Endothelial cell (in vitro differentiated cells): ENCODE results near the gene PRPF4. TPM values are rescaled to one million over a fixed set of nuclear protein-coding genes. Genes with fewer than 3 reads are reported as not detected.
"Not testable (repeated sequence)": the region's sequence is repeated elsewhere in the genome, so short reads cannot be mapped to it uniquely, and the experiment has no call there.

Experiments
- DNase-seq: peaks from one replicate; pipeline ENCODE4 v3.0.0; 2021; ENCODE audit warnings: low spot score
- H3K27ac Mint-ChIP-seq: one replicate; pipeline ENCODE4 v1.8.0; 2021; ENCODE audit warnings: mixed read lengths, inconsistent platforms; ENCODE audit not compliant: unreplicated experiment
- H3K27me3 Mint-ChIP-seq: one replicate; pipeline ENCODE4 v1.8.0; 2021; ENCODE audit warnings: mild to moderate bottlenecking, moderate library complexity, mixed read lengths, inconsistent platforms; ENCODE audit not compliant: unreplicated experiment
- H3K36me3 Mint-ChIP-seq: one replicate; pipeline ENCODE4 v1.8.0; 2021; ENCODE audit warnings: mild to moderate bottlenecking, low read depth, mixed read lengths, inconsistent platforms; ENCODE audit not compliant: unreplicated experiment
- H3K4me1 Mint-ChIP-seq: one replicate; pipeline ENCODE4 v1.8.0; 2021; ENCODE audit warnings: mild to moderate bottlenecking, mixed read lengths, inconsistent platforms; ENCODE audit not compliant: unreplicated experiment
- H3K4me3 Mint-ChIP-seq: one replicate; pipeline ENCODE4 v1.8.0; 2021; ENCODE audit warnings: mild to moderate bottlenecking, mixed read lengths, inconsistent platforms; ENCODE audit not compliant: unreplicated experiment
- H3K9me3 Mint-ChIP-seq: one replicate; pipeline ENCODE4 v1.8.0; 2021; ENCODE audit warnings: mixed read lengths, inconsistent platforms; ENCODE audit not compliant: unreplicated experiment
- long read RNA-seq: library from polyadenylated mRNA; unstranded; transcript quantifications from one replicate; pipeline ENCODE4 v2.0.0, GENCODE V29; 2020; ENCODE audit not compliant: unreplicated experiment
- total RNA-seq: library from RNA; stranded (reverse); fragmentation: NEBNext Ultra II Directional; extraction: Animal tissue kit (Norgen Biotek cat#: 25700); gene quantifications from one replicate; pipeline ENCODE4 v1.2.1, GENCODE V29; 2021; ENCODE audit not compliant: unreplicated experiment
- TF ChIP-seq, protein P1 (sequence below): fragments of 200-600 bp; sonication (generic); IDR thresholded peaks from one replicate; pipeline ENCODE4 v1.5.0; 2021; ENCODE audit warnings: antibody characterized with exemption; ENCODE audit not compliant: unreplicated experiment

Gene PRPF4
- total RNA-seq: 20.5 TPM
- long read RNA-seq, transcript PRPF4-202 (14 exons, 3,212 nt): major isoform, 15 of 28 reads
- long read RNA-seq, partial matches to known transcripts: 4 of 28 reads
- long read RNA-seq, other reads (novel, unspliced or antisense): 5 of 28 reads

DNA sequence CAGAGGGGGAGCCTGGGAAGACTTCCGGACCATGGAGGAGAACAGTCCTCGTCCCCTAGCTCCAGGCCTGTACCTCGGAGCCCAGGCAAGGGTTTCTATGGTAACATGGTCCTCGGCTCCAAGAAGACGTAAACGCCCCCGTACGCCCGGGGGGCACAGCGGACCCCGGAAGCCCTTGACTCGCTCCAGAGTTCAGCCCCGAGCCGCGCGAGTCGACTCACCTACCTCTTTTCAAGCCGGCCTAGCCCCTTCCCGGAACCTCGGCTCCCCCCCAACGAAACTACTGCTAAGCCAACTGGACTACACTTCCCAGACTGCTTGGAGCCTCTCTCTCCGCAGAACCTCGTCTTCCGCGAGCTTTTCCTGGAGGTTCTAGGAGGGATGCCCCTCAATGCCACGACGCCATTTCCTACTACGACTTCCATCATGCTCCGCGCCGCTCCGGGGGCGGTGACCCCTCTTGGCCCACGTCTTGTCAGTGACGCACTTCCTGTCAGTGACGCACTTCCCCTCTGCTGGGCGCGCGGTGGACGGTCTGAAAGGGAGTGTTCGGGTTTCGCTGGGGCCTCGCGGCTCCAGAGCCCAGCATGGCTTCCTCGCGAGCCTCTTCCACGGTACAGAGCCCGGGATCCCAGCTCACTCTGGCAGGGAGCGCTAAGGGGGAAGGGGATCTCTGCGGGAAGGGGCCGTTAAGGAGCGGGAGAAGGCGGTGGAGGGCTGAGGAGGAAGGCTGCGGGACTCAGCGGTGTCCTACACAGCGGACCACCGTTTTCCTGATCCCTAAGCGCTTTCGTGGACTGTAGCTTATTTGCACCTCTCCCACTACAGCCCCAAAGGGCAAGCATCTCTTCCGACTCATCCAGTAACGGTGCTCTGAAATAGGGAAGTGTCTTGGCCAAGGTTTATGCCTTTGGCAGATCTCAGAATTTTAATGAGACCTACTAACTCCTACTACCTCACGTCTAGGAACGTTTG is at the start of gene PRPF4, which contains the start of gene CDC26:
PRPF4 (plus strand) TSS at position 502 of the 975 bp plus-strand sequence; CDS start at position 588, 86 bp downstream.
CDC26 (minus strand) TSS at position 416 of the 975 bp plus-strand sequence. CDS start 3,065 bp downstream, outside the sequence.
- H3K36me3 Mint-ChIP-seq: peaks cover 26% of the 10 kb centered on the region
- TF ChIP-seq, protein P1, sequence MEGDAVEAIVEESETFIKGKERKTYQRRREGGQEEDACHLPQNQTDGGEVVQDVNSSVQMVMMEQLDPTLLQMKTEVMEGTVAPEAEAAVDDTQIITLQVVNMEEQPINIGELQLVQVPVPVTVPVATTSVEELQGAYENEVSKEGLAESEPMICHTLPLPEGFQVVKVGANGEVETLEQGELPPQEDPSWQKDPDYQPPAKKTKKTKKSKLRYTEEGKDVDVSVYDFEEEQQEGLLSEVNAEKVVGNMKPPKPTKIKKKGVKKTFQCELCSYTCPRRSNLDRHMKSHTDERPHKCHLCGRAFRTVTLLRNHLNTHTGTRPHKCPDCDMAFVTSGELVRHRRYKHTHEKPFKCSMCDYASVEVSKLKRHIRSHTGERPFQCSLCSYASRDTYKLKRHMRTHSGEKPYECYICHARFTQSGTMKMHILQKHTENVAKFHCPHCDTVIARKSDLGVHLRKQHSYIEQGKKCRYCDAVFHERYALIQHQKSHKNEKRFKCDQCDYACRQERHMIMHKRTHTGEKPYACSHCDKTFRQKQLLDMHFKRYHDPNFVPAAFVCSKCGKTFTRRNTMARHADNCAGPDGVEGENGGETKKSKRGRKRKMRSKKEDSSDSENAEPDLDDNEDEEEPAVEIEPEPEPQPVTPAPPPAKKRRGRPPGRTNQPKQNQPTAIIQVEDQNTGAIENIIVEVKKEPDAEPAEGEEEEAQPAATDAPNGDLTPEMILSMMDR: no peak
- no peaks in the 10 kb centered on the region for H3K9me3 Mint-ChIP-seq
- DNase-seq: peak; percentile 94
- H3K4me3 Mint-ChIP-seq: no peak within 1 kb of the TSS
- no peaks in the 10 kb centered on the region for H3K4me1 Mint-ChIP-seq
- no peaks in the 10 kb centered on the region for H3K27me3 Mint-ChIP-seq
- no peak within 1 kb of the TSS for H3K27ac Mint-ChIP-seq

- Mint-ChIP-seq H3K36me3 (no peaks in the 10 kb centered on the region), H3K27me3 (no peaks in the 10 kb centered on the region), H3K4me3 (no peak overlapping the region), H3K27ac (no peak overlapping the region), H3K4me1 (peaks cover 20% of the 10 kb centered on the region), H3K9me3 (no peaks in the 10 kb centered on the region)
- TF ChIP-seq, protein P1: no peak
- no peak for DNase-seq
Measured at GRCh38 chr9:113227436-113227835, 48.0 kb upstream of the PRPF4 start.

DNA sequence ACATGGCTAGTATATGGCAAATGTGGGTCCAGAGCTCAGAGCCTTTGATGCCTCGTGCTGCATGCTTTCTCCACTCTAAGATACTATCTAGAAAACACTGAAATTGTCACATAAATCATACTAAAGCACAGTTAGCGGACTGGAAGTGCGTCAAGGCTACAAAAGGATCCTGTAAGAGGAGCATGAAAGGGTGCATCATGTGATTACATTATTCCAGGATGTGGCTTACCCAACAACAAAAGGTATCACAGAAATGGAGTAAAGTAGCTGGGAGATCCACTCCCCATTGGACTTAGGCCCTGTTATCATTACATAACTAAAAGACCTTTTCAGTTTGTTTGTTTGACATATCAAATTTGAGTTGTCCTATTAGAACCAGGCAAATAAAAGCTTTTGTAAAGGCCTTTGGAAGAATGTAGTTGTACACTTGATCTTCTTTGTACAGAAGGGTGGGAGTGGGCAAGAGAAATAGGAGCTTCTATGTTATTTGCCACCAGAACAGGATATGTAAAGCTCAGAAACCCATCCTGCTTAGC is 47.3 kb upstream of the PRPF4 start:
- no peaks in the 10 kb centered on the region for H3K27me3 Mint-ChIP-seq
- DNase-seq: no peak
- no peak overlapping the region for H3K4me3 Mint-ChIP-seq
- H3K27ac Mint-ChIP-seq: peak overlapping the region; percentile 62
- no peaks in the 10 kb centered on the region for H3K9me3 Mint-ChIP-seq
- peaks cover 24% of the 10 kb centered on the region for H3K4me1 Mint-ChIP-seq
- no peaks in the 10 kb centered on the region for H3K36me3 Mint-ChIP-seq
- TF ChIP-seq, protein P1: no peak

- Mint-ChIP-seq H3K9me3 (no peaks in the 10 kb centered on the region), H3K4me3 (no peak overlapping the region), H3K27me3 (no peaks in the 10 kb centered on the region), H3K36me3 (no peaks in the 10 kb centered on the region), H3K27ac (no peak overlapping the region), H3K4me1 (peaks cover 32% of the 10 kb centered on the region)
- DNase-seq: no peak
- TF ChIP-seq, protein P1: no peak
Measured at GRCh38 chr9:113231701-113232100, 43.8 kb upstream of the PRPF4 start.

DNA sequence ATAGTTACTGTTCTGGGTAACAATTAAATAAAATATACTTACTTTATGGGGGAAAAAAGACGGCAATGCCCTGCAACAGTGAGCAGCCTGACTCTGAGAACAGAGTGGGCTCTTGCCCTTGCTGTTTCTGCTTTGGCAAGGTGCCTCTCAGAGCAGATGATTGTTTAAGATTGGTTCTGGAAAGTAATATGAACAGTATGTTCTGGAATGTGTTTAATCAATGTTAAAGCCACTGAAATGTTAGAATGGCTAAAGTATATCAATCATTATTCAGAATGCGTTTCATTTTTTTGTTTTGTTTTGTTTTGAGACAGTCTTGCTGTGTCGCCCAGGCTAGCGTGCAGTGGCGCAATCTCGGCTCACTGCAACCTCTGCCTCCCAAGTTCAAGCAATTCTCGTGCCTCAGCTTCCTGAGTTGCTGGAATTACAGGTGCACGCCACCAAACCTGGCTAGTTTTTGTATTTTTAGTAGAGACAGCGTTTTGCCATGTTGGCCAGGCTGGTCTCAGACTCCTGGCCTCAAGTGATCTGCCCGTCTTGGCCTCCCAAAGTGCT is 39.7 kb upstream of the PRPF4 start:
- not testable (repeated sequence) for H3K27me3 Mint-ChIP-seq, H3K36me3 Mint-ChIP-seq, H3K27ac Mint-ChIP-seq, H3K9me3 Mint-ChIP-seq, DNase-seq, H3K4me3 Mint-ChIP-seq
- H3K4me1 Mint-ChIP-seq: peaks cover 24% of the 10 kb centered on the region
